Dendritic cell treated with granulocyte-macrophage colony-stimulating factor and Interleukin-4, amounts not matched to agents 40 ng/mL and 50 ng/mL, for 4 days (primary cell): ENCODE results near the gene ALG8.
"Not testable (repeated sequence)": the region's sequence is repeated elsewhere in the genome, so short reads cannot be mapped to it uniquely, and the experiment has no call there.

Experiments used
- H3K27ac Mint-ChIP-seq: one replicate; pipeline ENCODE4 v1.8.0; 2022; ENCODE audit warnings: mild to moderate bottlenecking, mixed read lengths
- H3K27me3 Mint-ChIP-seq: one replicate; pipeline ENCODE4 v1.8.0; 2022; ENCODE audit warnings: mild to moderate bottlenecking, mixed read lengths
- H3K36me3 Mint-ChIP-seq: one replicate; pipeline ENCODE4 v1.8.0; 2022; ENCODE audit warnings: low read depth, mixed read lengths
- H3K4me1 Mint-ChIP-seq: one replicate; pipeline ENCODE4 v1.8.0; 2022; ENCODE audit warnings: low read depth, mixed read lengths
- H3K4me3 Mint-ChIP-seq: one replicate; pipeline ENCODE4 v1.8.0; 2022; ENCODE audit warnings: mild to moderate bottlenecking, moderate library complexity, mixed read lengths
- H3K9me3 Mint-ChIP-seq: one replicate; pipeline ENCODE4 v1.8.0; 2022; ENCODE audit warnings: mixed read lengths
- intact Hi-C: fragments of 100-400 bp; cut with micrococcal nuclease; formaldehyde crosslinking; loops from one replicate; pipeline ENCODE4 v1.15.0; 2022

The ALG8 gene

GRCh38 chr11:78100676-78101472 is 38.6 kb downstream of the ALG8 start:
- intact Hi-C loops: no loop called here
- H3K36me3 Mint-ChIP-seq: peaks cover 52% of the 10 kb centered on the region
- no peaks in the 10 kb centered on the region for H3K9me3 Mint-ChIP-seq
- no peaks in the 10 kb centered on the region for H3K27me3 Mint-ChIP-seq
- no peak overlapping the region for H3K4me3 Mint-ChIP-seq
- no peak overlapping the region for H3K27ac Mint-ChIP-seq
- no peaks in the 10 kb centered on the region for H3K4me1 Mint-ChIP-seq

GRCh38 chr11:78100261-78100660 is 39.2 kb downstream of the ALG8 start:
- Mint-ChIP-seq H3K27ac (no peak overlapping the region), H3K9me3 (no peaks in the 10 kb centered on the region), H3K4me1 (no peaks in the 10 kb centered on the region), H3K36me3 (peaks cover 47% of the 10 kb centered on the region), H3K27me3 (no peaks in the 10 kb centered on the region), H3K4me3 (no peak overlapping the region)
- intact Hi-C loops: no loop called here

- no peak overlapping the region for H3K27ac Mint-ChIP-seq
- no peaks in the 10 kb centered on the region for H3K9me3 Mint-ChIP-seq
- H3K27me3 Mint-ChIP-seq: no peaks in the 10 kb centered on the region
- no peaks in the 10 kb centered on the region for H3K4me1 Mint-ChIP-seq
- peaks cover 48% of the 10 kb centered on the region for H3K36me3 Mint-ChIP-seq
- intact Hi-C loops: no loop called here
- no peak overlapping the region for H3K4me3 Mint-ChIP-seq
Measured at GRCh38 chr11:78099666-78100065, 39.8 kb downstream of the ALG8 start.

DNA sequence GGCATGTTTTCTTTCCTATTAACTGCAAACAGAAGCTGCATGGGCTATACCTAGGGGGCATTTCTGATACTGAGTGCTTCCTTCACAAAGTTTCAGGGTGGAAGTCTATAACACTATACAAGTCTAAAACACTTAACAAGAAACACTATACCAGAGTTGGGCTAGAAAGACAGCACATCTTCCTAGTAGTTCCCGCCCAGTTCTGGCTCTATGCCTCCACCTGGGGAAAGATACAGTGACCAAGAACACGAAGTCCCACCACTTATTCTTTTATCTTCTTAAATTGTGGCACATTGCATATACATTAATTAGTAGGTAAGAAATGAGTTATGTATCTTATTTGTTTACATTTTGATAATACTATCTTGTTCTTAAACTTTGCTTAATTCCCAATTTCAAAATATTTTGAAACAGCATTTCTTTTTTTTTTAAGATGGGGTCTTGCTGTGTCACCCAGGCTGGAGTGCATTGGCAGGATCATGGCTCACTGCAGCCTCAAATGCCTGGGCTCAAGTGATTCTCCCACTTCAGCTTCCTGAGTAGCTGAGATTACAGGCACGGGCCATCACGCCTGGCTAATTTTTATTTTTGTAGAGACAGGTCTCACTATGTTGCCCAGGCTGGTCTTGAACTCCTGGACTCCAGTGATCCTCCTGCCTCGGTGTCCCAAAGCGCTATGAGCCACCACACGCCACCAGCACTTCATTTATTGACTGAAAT is 41.6 kb downstream of the ALG8 start:
- H3K27me3 Mint-ChIP-seq: no peaks in the 10 kb centered on the region
- intact Hi-C loops: no loop called here
- H3K27ac Mint-ChIP-seq: no peak overlapping the region
- H3K36me3 Mint-ChIP-seq: peaks cover 49% of the 10 kb centered on the region
- H3K4me1 Mint-ChIP-seq: no peaks in the 10 kb centered on the region
- no peak overlapping the region for H3K4me3 Mint-ChIP-seq
- H3K9me3 Mint-ChIP-seq: no peaks in the 10 kb centered on the region

- no peaks in the 10 kb centered on the region for H3K9me3 Mint-ChIP-seq
- no peaks in the 10 kb centered on the region for H3K4me1 Mint-ChIP-seq
- H3K27me3 Mint-ChIP-seq: no peaks in the 10 kb centered on the region
- H3K4me3 Mint-ChIP-seq: no peak overlapping the region
- intact Hi-C loops: no loop called here
- H3K36me3 Mint-ChIP-seq: peaks cover 33% of the 10 kb centered on the region
- no peak overlapping the region for H3K27ac Mint-ChIP-seq
Measured at GRCh38 chr11:78094250-78094649, 45.2 kb downstream of the ALG8 start.

DNA sequence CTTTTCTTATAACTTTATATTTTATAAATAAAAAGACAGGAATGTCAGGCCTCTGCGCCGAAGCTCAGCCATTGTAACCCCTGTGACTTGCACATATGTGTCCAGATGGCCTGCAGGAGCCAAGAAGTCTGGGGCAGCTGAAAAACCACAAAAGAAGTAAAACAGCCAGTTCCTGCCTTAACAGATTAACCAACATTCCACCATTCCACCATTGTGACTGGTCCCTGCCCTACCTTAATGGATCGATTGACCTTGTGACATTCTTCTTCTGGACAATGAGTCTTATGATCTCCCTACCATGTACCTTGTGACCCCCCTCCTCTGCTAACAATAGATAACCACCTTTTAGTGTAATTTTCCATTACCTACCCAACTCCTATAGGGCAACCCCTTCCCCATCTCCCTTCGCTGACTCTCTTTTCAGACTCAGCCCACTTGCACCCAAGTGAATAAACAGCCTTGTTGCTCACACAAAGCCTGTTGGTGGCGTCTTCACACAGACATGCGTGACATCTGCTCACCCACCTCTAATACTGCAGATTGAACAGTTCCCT is 52.8 kb downstream of the ALG8 start:
- intact Hi-C loops, H3K4me3 Mint-ChIP-seq, H3K4me1 Mint-ChIP-seq, H3K27me3 Mint-ChIP-seq, H3K36me3 Mint-ChIP-seq, H3K27ac Mint-ChIP-seq, H3K9me3 Mint-ChIP-seq: not testable (repeated sequence)

GRCh38 chr11:78085972-78086371 is 53.5 kb downstream of the ALG8 start:
- Mint-ChIP-seq H3K27me3 (no peaks in the 10 kb centered on the region), H3K36me3 (no peaks in the 10 kb centered on the region), H3K4me1 (peaks cover 6% of the 10 kb centered on the region), H3K27ac (no peak overlapping the region), H3K9me3 (no peaks in the 10 kb centered on the region), H3K4me3 (no peak overlapping the region)
- intact Hi-C loops: no loop called here

- intact Hi-C loops, H3K4me1 Mint-ChIP-seq, H3K4me3 Mint-ChIP-seq: not testable (repeated sequence)
Measured at GRCh38 chr11:78084506-78084905, 54.9 kb downstream of the ALG8 start.

DNA sequence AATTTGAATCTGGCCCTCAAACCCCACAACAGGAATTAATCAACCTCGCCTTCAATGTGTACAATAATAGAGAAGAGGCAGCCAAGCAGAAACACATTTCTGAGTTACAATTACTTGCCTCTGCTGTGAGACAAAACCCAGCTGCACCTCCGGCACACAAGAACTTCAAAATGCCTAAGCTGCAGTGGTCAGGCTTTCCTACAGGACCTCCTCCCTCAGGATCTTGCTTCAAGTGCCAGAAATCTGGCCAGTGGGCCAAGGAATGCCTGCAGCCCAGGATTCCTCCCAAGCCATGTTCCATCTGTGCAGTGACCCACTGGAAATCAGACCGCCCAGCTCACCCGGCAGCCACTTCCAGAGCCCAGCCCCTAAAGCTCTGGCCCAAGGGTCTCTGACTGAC is 56.4 kb downstream of the ALG8 start:
- Mint-ChIP-seq H3K9me3 (no peaks in the 10 kb centered on the region), H3K27ac (no peak overlapping the region), H3K4me3 (no peak overlapping the region), H3K4me1 (peaks cover 14% of the 10 kb centered on the region), H3K36me3 (peaks cover 11% of the 10 kb centered on the region), H3K27me3 (no peaks in the 10 kb centered on the region)
- intact Hi-C loops: no loop called here

More at GRCh38 chr11:78084506-78084905, 54.9 kb downstream of the ALG8 start:
- not testable (repeated sequence) for H3K27ac Mint-ChIP-seq, H3K36me3 Mint-ChIP-seq, H3K27me3 Mint-ChIP-seq, H3K9me3 Mint-ChIP-seq

DNA sequence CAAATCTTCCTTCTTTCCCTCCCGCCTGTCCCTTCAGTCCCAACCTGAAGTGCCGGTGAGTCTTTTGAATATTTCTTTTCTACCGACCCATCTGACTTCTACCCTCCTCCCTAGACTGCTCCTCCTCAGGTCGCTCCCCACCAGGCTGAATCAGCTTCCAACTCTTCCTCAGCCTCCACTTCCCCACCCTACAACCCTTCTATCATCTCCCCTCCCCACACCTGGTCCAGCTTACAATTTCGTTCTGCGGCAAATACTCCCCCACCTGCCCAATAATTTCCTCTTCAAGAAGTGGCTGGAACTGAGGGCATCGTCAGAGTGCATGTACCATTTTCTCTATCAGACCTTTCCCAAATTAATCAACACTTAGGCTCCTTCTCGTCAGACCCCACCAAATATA is 57.3 kb downstream of the ALG8 start:
- H3K4me3 Mint-ChIP-seq: no peak overlapping the region
- peaks cover 17% of the 10 kb centered on the region for H3K36me3 Mint-ChIP-seq
- H3K27me3 Mint-ChIP-seq: no peaks in the 10 kb centered on the region
- intact Hi-C loops: no loop called here
- H3K4me1 Mint-ChIP-seq: peaks cover 20% of the 10 kb centered on the region
- no peak overlapping the region for H3K27ac Mint-ChIP-seq
- H3K9me3 Mint-ChIP-seq: no peaks in the 10 kb centered on the region

GRCh38 chr11:78081583-78081982 is 57.8 kb downstream of the ALG8 start:
- Mint-ChIP-seq H3K4me3 (no peak overlapping the region), H3K9me3 (no peaks in the 10 kb centered on the region), H3K4me1 (peaks cover 24% of the 10 kb centered on the region), H3K27me3 (no peaks in the 10 kb centered on the region), H3K27ac (no peak overlapping the region), H3K36me3 (peaks cover 22% of the 10 kb centered on the region)
- intact Hi-C loops: no loop called here

- intact Hi-C loops: no loop called here
- Mint-ChIP-seq H3K4me3 (no peak overlapping the region), H3K27ac (no peak overlapping the region), H3K9me3 (no peaks in the 10 kb centered on the region), H3K36me3 (peaks cover 25% of the 10 kb centered on the region), H3K27me3 (no peaks in the 10 kb centered on the region), H3K4me1 (peaks cover 29% of the 10 kb centered on the region)
Measured at GRCh38 chr11:78080818-78081495, 58.5 kb downstream of the ALG8 start.

DNA sequence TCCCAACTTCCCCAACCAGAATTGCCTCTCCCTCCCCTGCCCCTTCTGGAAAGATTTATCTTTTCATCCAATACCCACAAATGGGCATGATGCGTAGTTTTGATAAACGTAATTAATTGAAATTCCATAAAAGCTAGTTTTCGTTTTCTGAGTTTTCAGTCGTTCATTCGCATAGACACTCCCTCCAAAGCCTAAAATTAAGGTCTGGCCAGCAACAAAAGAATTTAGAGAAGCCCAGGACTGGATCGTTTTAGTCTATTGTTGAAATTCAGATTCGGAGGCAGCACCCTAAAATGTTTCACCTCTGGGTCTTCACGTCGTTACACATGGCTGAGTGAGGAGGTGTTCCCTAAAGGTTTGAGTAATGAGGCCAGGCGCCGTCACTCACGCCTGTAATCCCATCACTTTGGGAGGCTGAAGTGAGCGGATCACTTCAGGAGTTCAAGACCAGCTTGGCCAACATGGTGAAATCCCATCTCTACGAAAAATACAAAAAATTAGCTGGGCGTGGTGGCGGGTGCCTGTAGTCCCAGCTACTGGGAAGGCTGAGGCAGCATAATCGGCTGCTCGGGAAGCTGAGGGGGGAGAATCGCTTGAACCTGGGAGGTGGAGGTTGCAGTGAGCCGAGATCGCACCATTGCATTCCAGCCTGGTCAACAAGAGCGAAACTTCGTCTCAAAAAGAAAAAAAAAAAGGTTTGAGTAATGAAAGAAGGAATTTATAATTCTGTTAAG is 59.2 kb downstream of the ALG8 start:
- Mint-ChIP-seq H3K4me1 (peaks cover 34% of the 10 kb centered on the region), H3K9me3 (no peaks in the 10 kb centered on the region), H3K4me3 (peak overlapping the region; percentile 82), H3K27ac (peak overlapping the region; percentile 88), H3K36me3 (peaks cover 29% of the 10 kb centered on the region), H3K27me3 (no peaks in the 10 kb centered on the region)
- intact Hi-C loops: no loop called here
